Uterus (tissue), 4 donors: ENCODE measurements around the gene SHROOM1. TPM values are rescaled to one million over a fixed set of nuclear protein-coding genes. Genes with fewer than 3 reads are reported as not detected.

ENCODE experiments used
- DNase-seq, 2 donors: peaks; one replicate each; pipeline ENCODE4 v3.0.0-alpha.2; 2019 to 2020
- H3K27ac ChIP-seq, 2 donors: fragments of 200-600 bp; sonication (generic); 1 replicate in 1 of 2; 2 replicates in 1 of 2; pipeline ENCODE4 v1.5.1; 2016 to 2018
- H3K27me3 ChIP-seq, 2 donors: fragments of 200-600 bp; sonication (generic); one replicate each; pipeline ENCODE4 v1.5.1; 2018 to 2019; ENCODE audit warnings: control low read depth in 1 of 2
- H3K36me3 ChIP-seq, 2 donors: fragments of 200-600 bp; sonication (generic); one replicate each; pipeline ENCODE4 v1.5.1; 2019; ENCODE audit warnings: control low read depth in 1 of 2
- H3K4me1 ChIP-seq, 2 donors: fragments of 200-600 bp; sonication (generic); one replicate each; pipeline ENCODE4 v1.5.1; 2018 to 2019; ENCODE audit warnings: control low read depth in 1 of 2
- H3K4me3 ChIP-seq, 2 donors: fragments of 200-600 bp; sonication (generic); 1 replicate in 1 of 2; 2 replicates in 1 of 2; pipeline ENCODE4 v1.5.1; 2018 to 2019; ENCODE audit warnings: mild to moderate bottlenecking in 1 of 2
- H3K9me3 ChIP-seq, 2 donors: fragments of 200-600 bp; sonication (generic); one replicate each; pipeline ENCODE4 v1.5.1; 2019; ENCODE audit warnings: control low read depth in 1 of 2
- POLR2A ChIP-seq, 2 donors: fragments of 450-650 bp; IDR thresholded peaks; one replicate each; pipeline ENCODE4 v1.6.1; 2016; ENCODE audit warnings: antibody characterized with exemption in 2 of 2, mild to moderate bottlenecking in 1 of 2, moderate library complexity in 1 of 2
- intact Hi-C: fragments of 100-400 bp; cut with DNase I; formaldehyde crosslinking; loops from one replicate; pipeline ENCODE4 v1.15.1; 2023; ENCODE audit warnings: low total_unique reads
- total RNA-seq, 4 donors: library from RNA; depleted of rRNA in 3 of 4; stranded (reverse); fragments of >200 nt in 3 of 4; gene quantifications; one replicate each; pipeline versions ENCODE4 v1.1.0 to v1.2.4, GENCODE V29; 2014 to 2023
- TF ChIP-seq, protein P1 (sequence below), 4 experiments: fragments of 200-600 bp in 2 of 4; fragments of 450-650 bp in 2 of 4; sonication (generic) in 2 of 4; IDR thresholded peaks; one replicate each; pipeline ENCODE4 v1.5.1; 2016 to 2019; ENCODE audit warnings: antibody characterized with exemption in 4 of 4, mild to moderate bottlenecking in 2 of 4, moderate library complexity in 1 of 4
- donor health status: DM: yes; HTN: yes; CAD: no.

SHROOM1 gene, protein sequence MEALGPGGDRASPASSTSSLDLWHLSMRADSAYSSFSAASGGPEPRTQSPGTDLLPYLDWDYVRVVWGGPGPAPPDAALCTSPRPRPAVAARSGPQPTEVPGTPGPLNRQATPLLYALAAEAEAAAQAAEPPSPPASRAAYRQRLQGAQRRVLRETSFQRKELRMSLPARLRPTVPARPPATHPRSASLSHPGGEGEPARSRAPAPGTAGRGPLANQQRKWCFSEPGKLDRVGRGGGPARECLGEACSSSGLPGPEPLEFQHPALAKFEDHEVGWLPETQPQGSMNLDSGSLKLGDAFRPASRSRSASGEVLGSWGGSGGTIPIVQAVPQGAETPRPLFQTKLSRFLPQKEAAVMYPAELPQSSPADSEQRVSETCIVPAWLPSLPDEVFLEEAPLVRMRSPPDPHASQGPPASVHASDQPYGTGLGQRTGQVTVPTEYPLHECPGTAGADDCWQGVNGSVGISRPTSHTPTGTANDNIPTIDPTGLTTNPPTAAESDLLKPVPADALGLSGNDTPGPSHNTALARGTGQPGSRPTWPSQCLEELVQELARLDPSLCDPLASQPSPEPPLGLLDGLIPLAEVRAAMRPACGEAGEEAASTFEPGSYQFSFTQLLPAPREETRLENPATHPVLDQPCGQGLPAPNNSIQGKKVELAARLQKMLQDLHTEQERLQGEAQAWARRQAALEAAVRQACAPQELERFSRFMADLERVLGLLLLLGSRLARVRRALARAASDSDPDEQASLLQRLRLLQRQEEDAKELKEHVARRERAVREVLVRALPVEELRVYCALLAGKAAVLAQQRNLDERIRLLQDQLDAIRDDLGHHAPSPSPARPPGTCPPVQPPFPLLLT
- total RNA-seq, result 10 to 100 TPM in 3 of 4 donors, 1 to 10 TPM in 1; 5.0 to 28.0 (median 12.3) TPM

DNA sequence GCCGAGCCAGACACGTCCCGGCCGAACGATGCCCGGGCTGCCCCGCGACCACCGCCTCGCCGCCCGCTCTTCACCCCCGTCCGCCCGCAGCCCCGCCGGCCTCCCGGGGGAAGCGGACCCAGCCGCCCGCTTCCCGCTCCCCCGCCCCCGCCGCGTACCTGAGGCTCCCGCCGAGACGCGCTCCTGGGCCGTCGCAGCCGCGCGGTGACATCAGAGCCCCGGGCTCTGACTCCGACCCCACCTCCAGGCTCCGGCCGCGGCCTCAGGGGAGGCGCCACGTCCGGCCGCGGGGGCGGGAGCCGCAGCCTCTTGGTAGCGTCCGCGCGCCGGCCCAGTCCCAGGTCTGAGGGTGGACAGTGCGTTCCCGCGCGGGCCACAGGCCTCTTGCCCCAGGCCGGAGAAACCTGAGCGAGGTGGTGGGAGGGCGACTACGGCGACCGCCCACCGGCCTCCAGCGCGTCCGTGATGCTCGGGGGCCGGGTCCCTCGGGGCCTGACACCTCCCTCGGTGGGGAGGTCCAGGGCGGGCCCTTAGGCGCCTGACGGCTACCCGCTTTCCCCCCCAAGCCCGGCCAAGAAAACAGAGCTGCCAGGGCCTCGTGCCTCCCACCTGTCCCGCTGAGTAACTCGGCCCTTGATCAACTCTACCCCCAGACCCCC is at the start of gene SHROOM1:
SHROOM1 (minus strand) TSS at position 212 of the 659 bp plus-strand sequence. CDS start 4,507 bp downstream, outside the sequence.
- Histone ChIP-seq H3K4me3 (peak within 1 kb of the TSS; percentile 41 to 69), H3K27ac (peak within 1 kb of the TSS; percentile 87 to 90), H3K27me3 (no peaks in the 10 kb centered on the region), H3K36me3 (no peaks in the 10 kb centered on the region), H3K4me1 (no peaks in the 10 kb centered on the region), H3K9me3 (no peaks in the 10 kb centered on the region)
- DNase-seq, result peak; percentile 57 to 59
- TF ChIP-seq, protein P1, sequence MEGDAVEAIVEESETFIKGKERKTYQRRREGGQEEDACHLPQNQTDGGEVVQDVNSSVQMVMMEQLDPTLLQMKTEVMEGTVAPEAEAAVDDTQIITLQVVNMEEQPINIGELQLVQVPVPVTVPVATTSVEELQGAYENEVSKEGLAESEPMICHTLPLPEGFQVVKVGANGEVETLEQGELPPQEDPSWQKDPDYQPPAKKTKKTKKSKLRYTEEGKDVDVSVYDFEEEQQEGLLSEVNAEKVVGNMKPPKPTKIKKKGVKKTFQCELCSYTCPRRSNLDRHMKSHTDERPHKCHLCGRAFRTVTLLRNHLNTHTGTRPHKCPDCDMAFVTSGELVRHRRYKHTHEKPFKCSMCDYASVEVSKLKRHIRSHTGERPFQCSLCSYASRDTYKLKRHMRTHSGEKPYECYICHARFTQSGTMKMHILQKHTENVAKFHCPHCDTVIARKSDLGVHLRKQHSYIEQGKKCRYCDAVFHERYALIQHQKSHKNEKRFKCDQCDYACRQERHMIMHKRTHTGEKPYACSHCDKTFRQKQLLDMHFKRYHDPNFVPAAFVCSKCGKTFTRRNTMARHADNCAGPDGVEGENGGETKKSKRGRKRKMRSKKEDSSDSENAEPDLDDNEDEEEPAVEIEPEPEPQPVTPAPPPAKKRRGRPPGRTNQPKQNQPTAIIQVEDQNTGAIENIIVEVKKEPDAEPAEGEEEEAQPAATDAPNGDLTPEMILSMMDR (IDR thresholded peaks at IDR 0.05), result peak in 1 of 4 experiments; percentile 16
- peak in 1 of 2 donors; percentile 51 for TF ChIP-seq POLR2A (IDR thresholded peaks at IDR 0.05)
- intact Hi-C loops, result no loop called here

DNA sequence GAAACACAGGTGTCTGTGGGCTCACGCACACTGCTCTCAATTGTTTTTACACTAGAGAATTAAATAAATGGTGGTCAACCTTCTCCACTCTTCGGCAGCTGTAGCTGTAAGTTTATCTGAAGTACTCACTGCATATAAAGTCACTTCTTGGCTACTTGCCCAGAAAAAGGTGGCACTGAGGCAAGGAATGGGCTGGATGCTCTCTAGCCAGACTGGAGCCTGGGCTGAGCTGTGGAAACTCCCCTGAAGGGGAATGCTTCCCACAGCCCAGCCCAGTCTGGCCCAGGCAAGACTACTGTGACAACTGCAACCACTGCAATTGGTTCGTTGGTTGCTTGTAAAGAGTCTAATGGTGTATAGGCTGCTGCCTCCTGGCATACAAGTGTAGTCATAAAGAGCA is 47.5 kb upstream of the SHROOM1 start:
- intact Hi-C loops, result no loop called here
- DNase-seq, result no peak

DNA sequence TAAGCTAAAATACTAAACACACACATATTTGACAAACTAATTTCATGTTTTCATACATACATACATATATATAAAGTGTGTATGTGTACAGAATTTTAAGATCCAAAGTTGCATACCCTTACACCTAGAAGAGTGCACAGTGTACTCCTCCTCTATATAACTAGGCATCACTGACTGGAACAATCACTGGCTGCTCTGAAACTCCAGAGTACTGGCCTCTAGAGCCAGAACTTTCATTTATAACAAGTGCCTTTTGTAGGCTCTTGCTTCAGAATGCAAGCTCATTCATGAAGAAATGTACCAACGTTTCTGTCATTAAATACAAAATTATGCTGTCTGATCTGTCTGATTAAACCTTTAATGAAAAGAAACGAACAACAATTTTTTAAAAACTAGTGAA is 47.0 kb upstream of the SHROOM1 start:
- intact Hi-C loops, result no loop called here
- Histone ChIP-seq H3K27me3 (no peaks in the 10 kb centered on the region), H3K27ac (no peak overlapping the region), H3K4me3 (no peak overlapping the region), H3K4me1 (no peaks in the 10 kb centered on the region), H3K36me3 (no peaks in the 10 kb centered on the region), H3K9me3 (no peaks in the 10 kb centered on the region)
- TF ChIP-seq POLR2A (IDR thresholded peaks at IDR 0.05), result no peak
- TF ChIP-seq, protein P1 (IDR thresholded peaks at IDR 0.05), result no peak
- DNase-seq, result no peak

More for the DNA sequence above, 47.5 kb upstream of the SHROOM1 start:
- Histone ChIP-seq H3K27ac (no peak overlapping the region), H3K9me3 (no peaks in the 10 kb centered on the region), H3K4me3 (no peak overlapping the region), H3K27me3 (no peaks in the 10 kb centered on the region), H3K4me1 (no peaks in the 10 kb centered on the region), H3K36me3 (no peaks in the 10 kb centered on the region)
- TF ChIP-seq, protein P1 (IDR thresholded peaks at IDR 0.05), result no peak
- TF ChIP-seq POLR2A (IDR thresholded peaks at IDR 0.05), result no peak

DNA sequence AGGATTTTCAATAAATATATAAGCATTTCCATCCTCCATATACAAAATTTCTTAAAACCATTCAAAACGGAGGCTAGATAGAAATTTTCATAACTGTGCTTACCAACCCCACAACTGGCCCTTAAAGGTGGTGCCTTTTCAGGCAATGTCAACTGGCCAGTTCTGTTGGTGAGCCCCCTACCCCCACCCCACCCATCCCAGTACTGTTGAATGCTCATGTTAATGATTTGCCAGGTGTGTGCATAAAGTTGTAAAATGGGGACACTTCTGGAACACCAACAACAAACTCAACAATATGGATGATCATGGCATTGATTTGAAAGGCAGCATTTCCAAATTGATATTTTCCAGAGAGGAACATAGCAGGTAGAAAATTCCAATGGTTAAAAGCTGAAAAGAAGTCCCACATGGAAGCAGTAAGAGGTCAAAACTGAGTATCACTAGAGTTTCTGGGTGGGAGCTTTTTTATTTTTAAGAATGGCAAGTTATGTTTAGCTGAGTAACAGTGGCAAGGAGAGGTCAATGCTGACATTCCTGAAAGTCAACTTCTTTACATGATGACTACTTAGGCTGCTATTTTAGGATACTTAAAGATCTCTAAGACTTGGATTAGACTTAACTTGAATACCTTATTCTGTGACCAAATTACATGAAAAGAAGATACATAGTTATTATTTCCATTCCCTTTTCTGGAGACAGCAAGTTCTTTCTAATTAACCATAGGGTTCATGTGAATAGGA is 45.7 kb upstream of the SHROOM1 start:
- intact Hi-C loops, result no loop called here
- TF ChIP-seq POLR2A (IDR thresholded peaks at IDR 0.05), result no peak
- TF ChIP-seq, protein P1 (IDR thresholded peaks at IDR 0.05), result no peak
- H3K9me3 ChIP-seq, result no peaks in the 10 kb centered on the region
- H3K4me3 ChIP-seq, result no peak overlapping the region
- H3K27ac ChIP-seq, result no peak overlapping the region
- no peaks in the 10 kb centered on the region for H3K27me3 ChIP-seq
- H3K36me3 ChIP-seq, result no peaks in the 10 kb centered on the region
- H3K4me1 ChIP-seq, result no peaks in the 10 kb centered on the region
- DNase-seq, result no peak
